Measurements from ENCODE around the gene SYF2.
"Not testable (repeated sequence)": the region's sequence is repeated elsewhere in the genome, so short reads cannot be mapped to it uniquely, and the experiment has no call there.

The SYF2 gene

GRCh38 chr1:25232027-25232865, at the start of gene SYF2:
Gene SYF2 (minus strand): TSS chr1:25232502. CDS start chr1:25232467, 35 bp downstream.
- TF ChIP-seq EZH2 (optimal IDR thresholded peaks at IDR 0.05; ENCODE audit: low read depth, low read length): no peak
- no peak for TF ChIP-seq EZH2phosphoT487 (IDR thresholded peaks at IDR 0.05; ENCODE audit: low read length)
- no peak for TF ChIP-seq CTCF (IDR thresholded peaks at IDR 0.05; ENCODE audit: low read length)
- peak within 1 kb of the TSS; percentile 84 for H3K4me2 ChIP-seq (ENCODE audit: low read depth, low read length)
- H3K4me3 ChIP-seq (ENCODE audit: low read length): peak within 1 kb of the TSS; percentile 86
- peak within 1 kb of the TSS; percentile 79 for H3K9ac ChIP-seq (ENCODE audit: low read length)
- H3K36me3 ChIP-seq (replicated peaks; ENCODE audit: insufficient read depth, low read length): peaks cover 3% of the 10 kb centered on the region; the same call in 1 of the 2 replicates
- DNase-seq: peak; percentile 90
- H4K20me1 ChIP-seq (ENCODE audit: insufficient read depth, low read length): no peaks in the 10 kb centered on the region
- no peaks in the 10 kb centered on the region for H3K27me3 ChIP-seq (replicated peaks; ENCODE audit: insufficient read depth, low read length)
- peaks cover 22% of the 10 kb centered on the region for H3K4me1 ChIP-seq (ENCODE audit: low read length)
- H3K9me3 ChIP-seq (replicated peaks; ENCODE audit: insufficient read depth, low read length): no peaks in the 10 kb centered on the region
- H3K9me2 ChIP-seq (replicated peaks; ENCODE audit: insufficient read depth, low read length): no peaks in the 10 kb centered on the region
- peak within 1 kb of the TSS; percentile 69 for H2AFZ ChIP-seq (ENCODE audit: low read length)
- peaks cover 18% of the 10 kb centered on the region for H3F3A ChIP-seq (ENCODE audit: insufficient read depth, low read length)
- peak within 1 kb of the TSS; percentile 69 for H3K27ac ChIP-seq (ENCODE audit: low read length)
- H3K79me2 ChIP-seq (ENCODE audit: low read length): peaks cover 43% of the 10 kb centered on the region

GRCh38 chr1:25279693-25280111, 47.4 kb upstream of the SYF2 start:
- not testable (repeated sequence) for H3K9me3 ChIP-seq (replicated peaks; ENCODE audit: insufficient read depth, low read length); H3K27me3 ChIP-seq (replicated peaks; ENCODE audit: insufficient read depth, low read length); H3F3A ChIP-seq (ENCODE audit: insufficient read depth, low read length); H3K4me2 ChIP-seq (ENCODE audit: low read depth, low read length); H3K4me3 ChIP-seq (ENCODE audit: low read length); H3K79me2 ChIP-seq (ENCODE audit: low read length); H3K27ac ChIP-seq (ENCODE audit: low read length); H3K36me3 ChIP-seq (replicated peaks; ENCODE audit: insufficient read depth, low read length); H3K9me2 ChIP-seq (replicated peaks; ENCODE audit: insufficient read depth, low read length); H4K20me1 ChIP-seq (ENCODE audit: insufficient read depth, low read length); DNase-seq; H3K9ac ChIP-seq (ENCODE audit: low read length); H3K4me1 ChIP-seq (ENCODE audit: low read length); H2AFZ ChIP-seq (ENCODE audit: low read length)

GRCh38 chr1:25278790-25279189, 46.5 kb upstream of the SYF2 start:
- H3K27ac ChIP-seq (ENCODE audit: low read length); DNase-seq; H2AFZ ChIP-seq (ENCODE audit: low read length); H3F3A ChIP-seq (ENCODE audit: insufficient read depth, low read length); H3K4me2 ChIP-seq (ENCODE audit: low read depth, low read length); H3K79me2 ChIP-seq (ENCODE audit: low read length); H3K4me1 ChIP-seq (ENCODE audit: low read length); H3K9ac ChIP-seq (ENCODE audit: low read length); H3K36me3 ChIP-seq (replicated peaks; ENCODE audit: insufficient read depth, low read length); H3K4me3 ChIP-seq (ENCODE audit: low read length); H3K9me2 ChIP-seq (replicated peaks; ENCODE audit: insufficient read depth, low read length); H3K27me3 ChIP-seq (replicated peaks; ENCODE audit: insufficient read depth, low read length); H3K9me3 ChIP-seq (replicated peaks; ENCODE audit: insufficient read depth, low read length); H4K20me1 ChIP-seq (ENCODE audit: insufficient read depth, low read length): not testable (repeated sequence)

- H3K4me2 ChIP-seq (ENCODE audit: low read depth, low read length); H3F3A ChIP-seq (ENCODE audit: insufficient read depth, low read length); H3K4me3 ChIP-seq (ENCODE audit: low read length); H3K9me2 ChIP-seq (replicated peaks; ENCODE audit: insufficient read depth, low read length); H3K9me3 ChIP-seq (replicated peaks; ENCODE audit: insufficient read depth, low read length); H3K4me1 ChIP-seq (ENCODE audit: low read length); DNase-seq; H3K27me3 ChIP-seq (replicated peaks; ENCODE audit: insufficient read depth, low read length); H4K20me1 ChIP-seq (ENCODE audit: insufficient read depth, low read length); H2AFZ ChIP-seq (ENCODE audit: low read length); H3K79me2 ChIP-seq (ENCODE audit: low read length); H3K9ac ChIP-seq (ENCODE audit: low read length); H3K36me3 ChIP-seq (replicated peaks; ENCODE audit: insufficient read depth, low read length); H3K27ac ChIP-seq (ENCODE audit: low read length): not testable (repeated sequence)
Observed at GRCh38 chr1:25278358-25278757, 46.1 kb upstream of the SYF2 start.

GRCh38 chr1:25277295-25277694, 45.0 kb upstream of the SYF2 start:
- DNase-seq: not testable (repeated sequence)

GRCh38 chr1:25275648-25276047, 43.3 kb upstream of the SYF2 start:
- DNase-seq; H3K4me1 ChIP-seq (ENCODE audit: low read length); H3K79me2 ChIP-seq (ENCODE audit: low read length); H3K27me3 ChIP-seq (replicated peaks; ENCODE audit: insufficient read depth, low read length); H3K4me2 ChIP-seq (ENCODE audit: low read depth, low read length); H3K9ac ChIP-seq (ENCODE audit: low read length); H3K9me3 ChIP-seq (replicated peaks; ENCODE audit: insufficient read depth, low read length); H3K36me3 ChIP-seq (replicated peaks; ENCODE audit: insufficient read depth, low read length); H3K9me2 ChIP-seq (replicated peaks; ENCODE audit: insufficient read depth, low read length); H2AFZ ChIP-seq (ENCODE audit: low read length); H3K4me3 ChIP-seq (ENCODE audit: low read length); H3F3A ChIP-seq (ENCODE audit: insufficient read depth, low read length); H3K27ac ChIP-seq (ENCODE audit: low read length); H4K20me1 ChIP-seq (ENCODE audit: insufficient read depth, low read length): not testable (repeated sequence)

More at GRCh38 chr1:25277295-25277694, 45.0 kb upstream of the SYF2 start:
- not testable (repeated sequence) for H3K27ac ChIP-seq (ENCODE audit: low read length); H3K79me2 ChIP-seq (ENCODE audit: low read length); H3K9me3 ChIP-seq (replicated peaks; ENCODE audit: insufficient read depth, low read length); H3F3A ChIP-seq (ENCODE audit: insufficient read depth, low read length); H3K27me3 ChIP-seq (replicated peaks; ENCODE audit: insufficient read depth, low read length); H3K9ac ChIP-seq (ENCODE audit: low read length); H3K4me2 ChIP-seq (ENCODE audit: low read depth, low read length); H3K36me3 ChIP-seq (replicated peaks; ENCODE audit: insufficient read depth, low read length); H3K9me2 ChIP-seq (replicated peaks; ENCODE audit: insufficient read depth, low read length); H4K20me1 ChIP-seq (ENCODE audit: insufficient read depth, low read length); H3K4me1 ChIP-seq (ENCODE audit: low read length); H2AFZ ChIP-seq (ENCODE audit: low read length); H3K4me3 ChIP-seq (ENCODE audit: low read length)

GRCh38 chr1:25272238-25272637, 39.9 kb upstream of the SYF2 start, which contains the start of gene RHD:
Gene RHD (plus strand): TSS chr1:25272509. CDS start chr1:25272548, 39 bp downstream.
- H3K4me1 ChIP-seq (ENCODE audit: low read length); H3K4me2 ChIP-seq (ENCODE audit: low read depth, low read length); H3K36me3 ChIP-seq (replicated peaks; ENCODE audit: insufficient read depth, low read length); H2AFZ ChIP-seq (ENCODE audit: low read length); H3K9ac ChIP-seq (ENCODE audit: low read length); H3K9me3 ChIP-seq (replicated peaks; ENCODE audit: insufficient read depth, low read length); H3K4me3 ChIP-seq (ENCODE audit: low read length); H3K79me2 ChIP-seq (ENCODE audit: low read length); H4K20me1 ChIP-seq (ENCODE audit: insufficient read depth, low read length); H3K9me2 ChIP-seq (replicated peaks; ENCODE audit: insufficient read depth, low read length); H3K27me3 ChIP-seq (replicated peaks; ENCODE audit: insufficient read depth, low read length); H3F3A ChIP-seq (ENCODE audit: insufficient read depth, low read length); H3K27ac ChIP-seq (ENCODE audit: low read length); DNase-seq: not testable (repeated sequence)
